GM12864 (cell line): ENCODE measurements around the gene GNG5.
"Not testable (repeated sequence)": the region's sequence is repeated elsewhere in the genome, so short reads cannot be mapped to it uniquely, and the experiment has no call there.

Experiments
- DNase-seq: peaks from one replicate; pipeline ENCODE4 v3.0.0-alpha.2; 2011; ENCODE audit warnings: low read depth
- H3K4me3 ChIP-seq: 2 replicates; pipeline ENCODE4 v1.5.1; 2011; ENCODE audit warnings: mild to moderate bottlenecking, low read depth, low read length, control low read depth
- TF ChIP-seq, protein P1 (sequence below): IDR thresholded peaks from 2 replicates; pipeline ENCODE4 v1.5.1; 2011; ENCODE audit warnings: low read depth, mild to moderate bottlenecking, moderate library complexity, low read length, control low read depth, inconsistent platforms; ENCODE audit errors: missing control alignments

GNG5 gene

DNA sequence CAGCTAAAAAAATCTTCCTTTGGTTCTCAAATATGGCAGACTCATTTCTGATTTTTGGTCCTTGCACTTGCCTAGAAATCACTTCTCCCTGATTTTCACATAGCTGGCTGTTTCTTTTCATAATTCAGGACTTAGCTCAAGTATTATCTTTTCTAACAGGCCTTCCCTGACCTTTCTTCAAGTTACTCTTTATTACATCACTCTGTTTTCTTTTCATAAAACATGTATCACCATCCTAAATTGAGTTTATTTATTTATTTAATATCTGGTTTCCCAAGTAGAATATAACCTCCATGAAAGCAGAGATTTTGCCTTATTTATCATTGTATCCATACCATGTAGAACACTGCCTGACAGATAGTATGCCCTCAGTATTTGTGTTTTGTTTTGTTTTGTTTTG, 18.2 kb upstream of the GNG5 start:
- TF ChIP-seq, protein P1, sequence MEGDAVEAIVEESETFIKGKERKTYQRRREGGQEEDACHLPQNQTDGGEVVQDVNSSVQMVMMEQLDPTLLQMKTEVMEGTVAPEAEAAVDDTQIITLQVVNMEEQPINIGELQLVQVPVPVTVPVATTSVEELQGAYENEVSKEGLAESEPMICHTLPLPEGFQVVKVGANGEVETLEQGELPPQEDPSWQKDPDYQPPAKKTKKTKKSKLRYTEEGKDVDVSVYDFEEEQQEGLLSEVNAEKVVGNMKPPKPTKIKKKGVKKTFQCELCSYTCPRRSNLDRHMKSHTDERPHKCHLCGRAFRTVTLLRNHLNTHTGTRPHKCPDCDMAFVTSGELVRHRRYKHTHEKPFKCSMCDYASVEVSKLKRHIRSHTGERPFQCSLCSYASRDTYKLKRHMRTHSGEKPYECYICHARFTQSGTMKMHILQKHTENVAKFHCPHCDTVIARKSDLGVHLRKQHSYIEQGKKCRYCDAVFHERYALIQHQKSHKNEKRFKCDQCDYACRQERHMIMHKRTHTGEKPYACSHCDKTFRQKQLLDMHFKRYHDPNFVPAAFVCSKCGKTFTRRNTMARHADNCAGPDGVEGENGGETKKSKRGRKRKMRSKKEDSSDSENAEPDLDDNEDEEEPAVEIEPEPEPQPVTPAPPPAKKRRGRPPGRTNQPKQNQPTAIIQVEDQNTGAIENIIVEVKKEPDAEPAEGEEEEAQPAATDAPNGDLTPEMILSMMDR: no peak
- H3K4me3 ChIP-seq: no peak overlapping the region
- no peak for DNase-seq

DNA sequence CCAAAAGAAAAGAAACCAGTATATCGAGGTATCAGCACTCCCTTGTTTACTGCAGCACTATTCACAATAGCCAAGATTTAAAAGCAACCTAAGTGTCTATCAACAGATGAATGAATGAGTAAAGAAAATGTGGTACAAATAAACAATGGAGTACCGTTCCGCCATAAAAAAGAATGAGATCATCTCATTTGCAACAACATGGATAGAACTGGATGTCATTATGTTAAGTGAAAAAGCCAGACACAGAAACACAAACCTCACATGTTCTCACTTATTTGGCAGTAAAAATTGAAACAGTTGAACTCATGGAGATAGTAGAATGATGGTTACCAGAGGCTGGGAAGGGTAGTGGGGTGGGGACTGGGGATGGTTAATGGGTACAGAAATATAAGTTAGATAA, 4.3 kb upstream of the GNG5 start:
- no peak for DNase-seq
- no peak overlapping the region for H3K4me3 ChIP-seq
- TF ChIP-seq, protein P1: no peak

DNA sequence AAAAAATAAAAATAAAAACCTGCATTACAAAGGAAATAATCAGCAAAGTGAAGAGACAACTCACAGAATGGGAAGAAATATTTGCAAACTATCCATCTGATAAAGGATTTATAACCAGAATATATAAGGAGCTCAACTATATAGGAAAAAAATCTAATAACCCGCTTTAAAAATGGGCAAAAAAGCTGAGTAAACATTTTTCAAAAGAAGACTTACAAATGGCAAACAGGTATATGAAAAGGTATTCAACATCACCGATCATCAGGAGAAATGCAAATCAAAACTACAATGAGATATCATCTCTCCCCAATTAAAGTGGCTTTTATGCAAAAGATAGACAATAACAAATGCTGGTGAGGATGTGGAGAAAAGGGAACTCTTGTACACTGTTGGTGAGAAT, 3.8 kb upstream of the GNG5 start:
- DNase-seq: no peak
- no peak overlapping the region for H3K4me3 ChIP-seq
- TF ChIP-seq, protein P1: no peak

DNA sequence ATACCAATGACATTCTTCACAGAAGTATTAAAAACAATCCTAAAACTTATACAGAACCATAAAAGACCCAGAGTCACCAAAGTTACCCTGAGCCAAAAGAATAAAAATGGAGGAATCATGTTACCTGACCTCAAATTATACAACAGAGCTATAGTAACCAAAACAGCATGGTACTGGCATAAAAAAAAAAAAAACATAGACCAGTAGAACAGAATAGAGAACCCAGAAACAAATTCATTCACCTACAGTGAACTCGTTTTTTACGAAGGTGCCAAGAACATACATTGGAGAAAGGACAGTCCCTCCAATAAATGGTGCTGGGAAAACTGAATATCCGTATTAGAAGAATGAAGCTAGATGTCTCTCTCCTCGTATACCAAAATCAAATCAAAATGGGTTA, 2.6 kb upstream of the GNG5 start:
- no peak for DNase-seq
- no peak overlapping the region for H3K4me3 ChIP-seq
- TF ChIP-seq, protein P1: no peak

DNA sequence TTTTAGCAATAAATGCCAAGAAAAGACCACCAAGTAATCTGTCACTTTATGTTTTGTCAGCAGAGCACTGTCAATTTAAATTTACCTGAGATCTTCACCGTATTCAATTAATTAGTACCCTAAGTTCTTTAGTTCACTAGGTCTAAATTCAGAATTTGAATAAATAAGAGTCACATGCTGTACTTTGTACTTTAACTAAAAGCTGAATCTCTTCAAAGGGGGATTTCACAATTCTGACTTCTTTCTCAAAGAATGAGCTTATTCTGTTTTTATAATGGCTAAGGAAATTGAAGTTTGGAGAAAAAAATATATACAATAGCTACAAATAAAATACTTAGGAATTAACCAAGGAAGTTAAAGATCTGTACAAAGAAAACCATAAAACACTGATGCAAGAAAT, 2.1 kb upstream of the GNG5 start:
- no peak overlapping the region for H3K4me3 ChIP-seq
- no peak for DNase-seq
- TF ChIP-seq, protein P1: no peak

DNA sequence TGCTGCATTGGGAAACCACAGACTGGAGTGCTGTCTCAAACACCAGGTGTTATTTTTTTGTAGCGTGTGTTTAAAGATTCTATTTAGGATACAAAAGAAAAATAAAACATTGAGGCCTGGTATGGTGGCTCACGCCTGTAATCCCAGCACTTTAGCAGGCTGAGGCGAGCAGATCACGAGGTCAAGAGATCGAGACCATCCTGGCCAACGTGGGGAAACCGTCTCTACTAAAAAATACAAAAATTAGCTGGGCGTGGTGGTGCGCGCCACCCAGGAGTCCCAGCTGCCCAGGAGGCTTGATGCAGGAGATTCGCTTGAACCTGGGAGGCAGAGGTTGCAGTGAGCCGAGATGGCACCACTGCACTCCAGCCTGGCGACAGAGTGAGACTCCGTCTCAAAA, 1.5 kb upstream of the GNG5 start:
- H3K4me3 ChIP-seq, DNase-seq: not testable (repeated sequence)

DNA sequence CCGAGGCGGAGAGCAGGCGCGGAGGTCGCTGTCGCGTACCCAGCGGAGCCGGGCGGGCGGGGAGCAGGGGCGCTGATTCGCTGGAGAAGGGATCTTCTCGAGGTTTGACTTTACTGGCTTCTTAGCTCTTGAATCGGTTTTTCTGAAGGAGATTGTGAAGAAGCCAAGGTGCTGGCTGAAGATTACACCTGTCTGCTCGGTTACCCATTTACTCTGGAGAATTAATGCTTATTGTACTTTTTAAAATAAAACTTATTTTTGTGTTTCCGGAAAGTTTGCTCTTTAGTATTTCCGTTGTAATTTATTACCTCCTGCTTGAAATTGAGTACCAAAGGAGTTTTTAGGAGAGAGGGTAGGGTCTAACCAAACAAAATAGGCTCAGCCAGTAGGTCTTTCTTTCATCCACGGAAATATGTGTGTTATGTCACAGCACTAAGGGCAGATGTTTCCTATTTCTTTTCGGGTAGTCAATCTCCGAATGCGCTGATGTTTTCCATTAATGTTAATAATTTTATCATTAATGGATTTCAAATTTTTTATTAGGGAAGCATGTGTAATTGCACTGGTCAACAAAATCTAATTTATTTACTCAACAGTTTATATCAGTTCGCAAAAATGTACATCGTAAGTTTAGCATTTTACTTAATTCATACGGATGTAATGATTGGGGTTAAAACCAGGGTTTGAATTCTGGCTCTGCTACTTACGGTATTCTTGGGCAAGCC, 510 bp upstream of the GNG5 start:
- no peak for DNase-seq
- peak overlapping the region; percentile 84 for H3K4me3 ChIP-seq
- TF ChIP-seq, protein P1: no peak
